ENCODE measurements around the gene YTHDF1. TPM values are rescaled to one million over a fixed set of nuclear protein-coding genes. Genes with fewer than 3 reads are reported as not detected.

Gene YTHDF1
- total and polyA plus RNA-seq, 2 of the 8 experiments (the other 6 are each of a cell fraction or from before 2014, with no cell fraction given) = 32.8 to 66.0 TPM

DNA sequence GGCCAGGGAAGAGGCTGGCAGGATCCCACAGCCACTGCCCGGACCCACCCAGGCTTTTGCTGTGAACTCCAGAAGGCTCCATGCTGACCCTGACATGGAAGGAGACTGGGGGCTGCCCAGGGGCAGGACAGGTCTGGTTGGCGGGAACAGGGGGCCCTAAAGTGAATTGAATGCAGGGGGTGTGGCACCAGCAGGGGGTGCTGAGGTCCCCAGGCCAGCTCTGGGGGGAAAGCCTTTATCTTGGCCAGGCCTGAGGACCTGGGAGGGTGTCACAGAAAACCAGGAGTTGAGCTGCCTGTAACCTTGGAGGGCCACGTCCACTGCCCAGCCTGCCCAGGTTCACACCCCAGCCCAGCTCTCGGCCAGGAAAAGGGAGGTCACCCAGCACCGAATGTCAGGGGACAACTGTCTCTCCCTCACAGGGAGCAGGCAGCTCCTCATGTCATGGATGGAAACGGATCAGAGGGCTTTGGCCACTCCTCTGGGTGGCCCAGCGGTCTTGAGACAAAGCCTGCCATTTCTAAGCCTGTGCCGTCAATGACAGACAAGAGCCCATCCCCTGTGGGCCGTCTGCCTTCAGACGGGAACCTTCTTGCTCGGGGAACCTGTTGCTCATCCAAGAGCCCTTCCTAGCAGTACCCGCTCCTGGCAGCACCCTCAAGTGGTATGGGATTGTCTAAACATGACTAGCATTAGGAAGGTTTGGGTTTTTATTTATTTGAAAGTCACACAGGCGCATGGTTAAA, 2.9 kb upstream of the YTHDF1 start (continued):
- no peak for TF ChIP-seq EZH2 (IDR thresholded peaks at IDR 0.05; ENCODE audit: low read depth, low read length, severe bottlenecking)
- TF ChIP-seq YY1 (IDR thresholded peaks at IDR 0.05; ENCODE audit: low read depth, low read length) = no peak
- no peak for TF ChIP-seq JUN (IDR thresholded peaks at IDR 0.05; ENCODE audit: low read depth, low read length)
- TF ChIP-seq CTBP2 (IDR thresholded peaks at IDR 0.05; ENCODE audit: borderline replicate concordance, insufficient read depth, insufficient read length, low read length) = no peak
- TF ChIP-seq, protein P1, sequence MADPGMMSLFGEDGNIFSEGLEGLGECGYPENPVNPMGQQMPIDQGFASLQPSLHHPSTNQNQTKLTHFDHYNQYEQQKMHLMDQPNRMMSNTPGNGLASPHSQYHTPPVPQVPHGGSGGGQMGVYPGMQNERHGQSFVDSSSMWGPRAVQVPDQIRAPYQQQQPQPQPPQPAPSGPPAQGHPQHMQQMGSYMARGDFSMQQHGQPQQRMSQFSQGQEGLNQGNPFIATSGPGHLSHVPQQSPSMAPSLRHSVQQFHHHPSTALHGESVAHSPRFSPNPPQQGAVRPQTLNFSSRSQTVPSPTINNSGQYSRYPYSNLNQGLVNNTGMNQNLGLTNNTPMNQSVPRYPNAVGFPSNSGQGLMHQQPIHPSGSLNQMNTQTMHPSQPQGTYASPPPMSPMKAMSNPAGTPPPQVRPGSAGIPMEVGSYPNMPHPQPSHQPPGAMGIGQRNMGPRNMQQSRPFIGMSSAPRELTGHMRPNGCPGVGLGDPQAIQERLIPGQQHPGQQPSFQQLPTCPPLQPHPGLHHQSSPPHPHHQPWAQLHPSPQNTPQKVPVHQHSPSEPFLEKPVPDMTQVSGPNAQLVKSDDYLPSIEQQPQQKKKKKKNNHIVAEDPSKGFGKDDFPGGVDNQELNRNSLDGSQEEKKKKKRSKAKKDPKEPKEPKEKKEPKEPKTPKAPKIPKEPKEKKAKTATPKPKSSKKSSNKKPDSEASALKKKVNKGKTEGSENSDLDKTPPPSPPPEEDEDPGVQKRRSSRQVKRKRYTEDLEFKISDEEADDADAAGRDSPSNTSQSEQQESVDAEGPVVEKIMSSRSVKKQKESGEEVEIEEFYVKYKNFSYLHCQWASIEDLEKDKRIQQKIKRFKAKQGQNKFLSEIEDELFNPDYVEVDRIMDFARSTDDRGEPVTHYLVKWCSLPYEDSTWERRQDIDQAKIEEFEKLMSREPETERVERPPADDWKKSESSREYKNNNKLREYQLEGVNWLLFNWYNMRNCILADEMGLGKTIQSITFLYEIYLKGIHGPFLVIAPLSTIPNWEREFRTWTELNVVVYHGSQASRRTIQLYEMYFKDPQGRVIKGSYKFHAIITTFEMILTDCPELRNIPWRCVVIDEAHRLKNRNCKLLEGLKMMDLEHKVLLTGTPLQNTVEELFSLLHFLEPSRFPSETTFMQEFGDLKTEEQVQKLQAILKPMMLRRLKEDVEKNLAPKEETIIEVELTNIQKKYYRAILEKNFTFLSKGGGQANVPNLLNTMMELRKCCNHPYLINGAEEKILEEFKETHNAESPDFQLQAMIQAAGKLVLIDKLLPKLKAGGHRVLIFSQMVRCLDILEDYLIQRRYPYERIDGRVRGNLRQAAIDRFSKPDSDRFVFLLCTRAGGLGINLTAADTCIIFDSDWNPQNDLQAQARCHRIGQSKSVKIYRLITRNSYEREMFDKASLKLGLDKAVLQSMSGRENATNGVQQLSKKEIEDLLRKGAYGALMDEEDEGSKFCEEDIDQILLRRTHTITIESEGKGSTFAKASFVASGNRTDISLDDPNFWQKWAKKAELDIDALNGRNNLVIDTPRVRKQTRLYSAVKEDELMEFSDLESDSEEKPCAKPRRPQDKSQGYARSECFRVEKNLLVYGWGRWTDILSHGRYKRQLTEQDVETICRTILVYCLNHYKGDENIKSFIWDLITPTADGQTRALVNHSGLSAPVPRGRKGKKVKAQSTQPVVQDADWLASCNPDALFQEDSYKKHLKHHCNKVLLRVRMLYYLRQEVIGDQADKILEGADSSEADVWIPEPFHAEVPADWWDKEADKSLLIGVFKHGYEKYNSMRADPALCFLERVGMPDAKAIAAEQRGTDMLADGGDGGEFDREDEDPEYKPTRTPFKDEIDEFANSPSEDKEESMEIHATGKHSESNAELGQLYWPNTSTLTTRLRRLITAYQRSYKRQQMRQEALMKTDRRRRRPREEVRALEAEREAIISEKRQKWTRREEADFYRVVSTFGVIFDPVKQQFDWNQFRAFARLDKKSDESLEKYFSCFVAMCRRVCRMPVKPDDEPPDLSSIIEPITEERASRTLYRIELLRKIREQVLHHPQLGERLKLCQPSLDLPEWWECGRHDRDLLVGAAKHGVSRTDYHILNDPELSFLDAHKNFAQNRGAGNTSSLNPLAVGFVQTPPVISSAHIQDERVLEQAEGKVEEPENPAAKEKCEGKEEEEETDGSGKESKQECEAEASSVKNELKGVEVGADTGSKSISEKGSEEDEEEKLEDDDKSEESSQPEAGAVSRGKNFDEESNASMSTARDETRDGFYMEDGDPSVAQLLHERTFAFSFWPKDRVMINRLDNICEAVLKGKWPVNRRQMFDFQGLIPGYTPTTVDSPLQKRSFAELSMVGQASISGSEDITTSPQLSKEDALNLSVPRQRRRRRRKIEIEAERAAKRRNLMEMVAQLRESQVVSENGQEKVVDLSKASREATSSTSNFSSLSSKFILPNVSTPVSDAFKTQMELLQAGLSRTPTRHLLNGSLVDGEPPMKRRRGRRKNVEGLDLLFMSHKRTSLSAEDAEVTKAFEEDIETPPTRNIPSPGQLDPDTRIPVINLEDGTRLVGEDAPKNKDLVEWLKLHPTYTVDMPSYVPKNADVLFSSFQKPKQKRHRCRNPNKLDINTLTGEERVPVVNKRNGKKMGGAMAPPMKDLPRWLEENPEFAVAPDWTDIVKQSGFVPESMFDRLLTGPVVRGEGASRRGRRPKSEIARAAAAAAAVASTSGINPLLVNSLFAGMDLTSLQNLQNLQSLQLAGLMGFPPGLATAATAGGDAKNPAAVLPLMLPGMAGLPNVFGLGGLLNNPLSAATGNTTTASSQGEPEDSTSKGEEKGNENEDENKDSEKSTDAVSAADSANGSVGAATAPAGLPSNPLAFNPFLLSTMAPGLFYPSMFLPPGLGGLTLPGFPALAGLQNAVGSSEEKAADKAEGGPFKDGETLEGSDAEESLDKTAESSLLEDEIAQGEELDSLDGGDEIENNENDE (IDR thresholded peaks at IDR 0.05; ENCODE audit: insufficient replicate concordance, low read length) = no peak
- no peak for TF ChIP-seq TBP (IDR thresholded peaks at IDR 0.05; ENCODE audit: low read depth, low read length)
- TF ChIP-seq CEBPB (IDR thresholded peaks at IDR 0.05; ENCODE audit: low read depth, low read length) = no peak
- no peak for TF ChIP-seq POU5F1 (IDR thresholded peaks at IDR 0.05; ENCODE audit: low read depth, low read length)
- TF ChIP-seq POLR2A (IDR thresholded peaks at IDR 0.05; ENCODE audit: control extremely low read depth in 1 of 2, low read depth in 2 of 2, low read length in 2 of 2) = no peak
- TF ChIP-seq JUND (IDR thresholded peaks at IDR 0.05; ENCODE audit: low read length) = no peak

All from H1 (cell line).